Keratinocyte (primary cell): ENCODE data around the gene RAB11A. TPM values are rescaled to one million over a fixed set of nuclear protein-coding genes. Genes with fewer than 3 reads are reported as not detected.
"Not testable (repeated sequence)": the region's sequence is repeated elsewhere in the genome, so short reads cannot be mapped to it uniquely, and the experiment has no call there.

Experiments used
- DNase-seq: peaks from one replicate; pipeline ENCODE4 v3.0.0-alpha.2; 2011; ENCODE audit warnings: low read depth, missing footprints, low spot score
- FAIRE-seq: peaks from 2 replicates; lab custom pipeline; 2011; peaks lifted over from hg19 to GRCh38; lab: Jason Lieb, UNC
- H2AFZ ChIP-seq: 2 replicates; pipeline ENCODE4 v1.6.0; 2012; ENCODE audit warnings: low read length, control low read depth, inconsistent platforms; ENCODE audit not compliant: control insufficient read depth
- H3K27ac ChIP-seq: 2 replicates; pipeline ENCODE4 v1.5.1; 2011; ENCODE audit warnings: low read length; ENCODE audit not compliant: control insufficient read depth, insufficient read depth
- H3K27me3 ChIP-seq: 3 replicates; pipeline ENCODE4 v1.6.0; 2011; ENCODE audit warnings: low read length; ENCODE audit not compliant: control insufficient read depth, insufficient read depth; ENCODE audit errors: extremely low read depth
- H3K36me3 ChIP-seq, 2 experiments: 2 replicates in 1 of 2; 3 replicates in 1 of 2; pipeline ENCODE4 v1.5.1; 2011; ENCODE audit warnings: low read length in 2 of 2, mild to moderate bottlenecking in 1 of 2; ENCODE audit not compliant: control insufficient read depth in 2 of 2, insufficient read depth in 2 of 2; ENCODE audit errors: extremely low read depth in 1 of 2
- H3K4me1 ChIP-seq: 3 replicates; pipeline ENCODE4 v1.5.1; 2011; ENCODE audit warnings: low read length; ENCODE audit not compliant: control insufficient read depth, insufficient read depth; ENCODE audit errors: extremely low read depth
- H3K4me2 ChIP-seq: 3 replicates; pipeline ENCODE4 v1.6.0; 2011; ENCODE audit warnings: low read depth, low read length; ENCODE audit not compliant: control insufficient read depth, insufficient read depth; ENCODE audit errors: extremely low read depth
- H3K4me3 ChIP-seq, 3 experiments: fragments of 200-600 bp in 1 of 3; sonication (generic) in 1 of 3; 2 replicates in 2 of 3; 3 replicates in 1 of 3; pipeline ENCODE4 v1.5.1; 2011 to 2016; ENCODE audit warnings: low read length in 3 of 3, mild to moderate bottlenecking in 3 of 3, control low read depth in 2 of 3, inconsistent platforms in 1 of 3, low read depth in 1 of 3, mixed read lengths in 1 of 3, mixed run types in 1 of 3, moderate library complexity in 1 of 3; ENCODE audit not compliant: control insufficient read depth in 2 of 3, insufficient read depth in 2 of 3; ENCODE audit errors: extremely low read depth in 1 of 3
- H3K79me2 ChIP-seq: 2 replicates; pipeline ENCODE4 v1.6.0; 2012; ENCODE audit warnings: low read length; ENCODE audit not compliant: control insufficient read depth, insufficient read depth
- H3K9ac ChIP-seq: 3 replicates; pipeline ENCODE4 v1.6.0; 2011; ENCODE audit warnings: low read length; ENCODE audit not compliant: control insufficient read depth, insufficient read depth; ENCODE audit errors: extremely low read depth
- H3K9me1 ChIP-seq: 3 replicates; pipeline ENCODE4 v1.6.0; 2011; ENCODE audit warnings: low read length; ENCODE audit not compliant: control insufficient read depth, insufficient read depth; ENCODE audit errors: extremely low read depth
- H3K9me3 ChIP-seq: 2 replicates; pipeline ENCODE4 v1.5.1; 2012; ENCODE audit warnings: low read depth, low read length; ENCODE audit not compliant: control insufficient read depth
- H4K20me1 ChIP-seq: 3 replicates; pipeline ENCODE4 v1.6.0; 2011; ENCODE audit warnings: low read length; ENCODE audit not compliant: control insufficient read depth, insufficient read depth; ENCODE audit errors: extremely low read depth
- CTCF ChIP-seq, 3 experiments: IDR thresholded peaks in 1 of 3; conservative IDR thresholded peaks in 1 of 3; optimal IDR thresholded peaks in 1 of 3; 2 replicates in 2 of 3; 3 replicates in 1 of 3; pipeline versions ENCODE3 to v1.5.1; 2011; ENCODE audit warnings: low read length in 3 of 3, mild to moderate bottlenecking in 3 of 3, moderate library complexity in 2 of 3, control low read depth in 1 of 3, inconsistent platforms in 1 of 3; ENCODE audit not compliant: insufficient read depth in 2 of 3; ENCODE audit errors: extremely low read depth in 1 of 3
- EZH2 ChIP-seq: IDR thresholded peaks from one replicate; pipeline ENCODE4 v1.6.1; 2012; ENCODE audit warnings: inconsistent platforms, mild to moderate bottlenecking, low read length, moderate library complexity
- dilution Hi-C: fragments of 300-500 bp; cut with MboI; formaldehyde crosslinking; loops from one replicate; pipeline ENCODE4 v1.7.0; 2020; ENCODE audit warnings: low sequenced_read_pairs; ENCODE audit not compliant: extremely low pct_ligation_motif_present
- polyA plus RNA-seq, 5 experiments: library from polyadenylated mRNA; depleted of rRNA in 3 of 5; stranded (reverse) in 3 of 5; stranded (forward) in 1 of 5; unstranded in 1 of 5; fragments of >200 nt; gene quantifications; 1 replicate in 1 of 5; 2 replicates in 3 of 5; 3 replicates in 1 of 5; pipeline versions ENCODE4 v1.2.1 to v1.2.3, GENCODE V29; 2011 to 2012; ENCODE audit warnings: missing spikeins in 2 of 5, low read depth in 1 of 5, low replicate concordance in 1 of 5

RAB11A gene
- polyA plus RNA-seq, 1 donor (not counting 4 experiments of a cell fraction or from before 2014, with no cell fraction given), result 537 TPM

- Histone ChIP-seq H4K20me1 (peaks cover 5% of the 10 kb centered on the region), H3K9me3 (no peaks in the 10 kb centered on the region), H3K4me2 (peak overlapping the region; percentile 96), H3K27me3 (no peaks in the 10 kb centered on the region), H3K79me2 (peaks cover 67% of the 10 kb centered on the region), H3K9me1 (no peaks in the 10 kb centered on the region), H3K4me3 (peak overlapping the region; percentile 81 to 98 (median 91)), H3K4me1 (peaks cover 20% of the 10 kb centered on the region), H3K36me3 (peaks cover 3 to 5% of the 10 kb centered on the region in 2 experiments), H3K9ac (peak overlapping the region; percentile 98), H3K27ac (peak overlapping the region; percentile 90), H2AFZ (peak overlapping the region; percentile 87)
- DNase-seq (no peak), FAIRE-seq (peak; percentile 34)
- dilution Hi-C loops, result no loop called here
- no peak for TF ChIP-seq CTCF (optimal IDR thresholded peaks at IDR 0.05 in 1 of 3, IDR thresholded peaks at IDR 0.05 in 1 of 3, conservative IDR thresholded peaks at IDR 0.05 in 1 of 3; ENCODE audit: extremely low read depth in 1 of 3, insufficient read depth in 2 of 3, low read length in 3 of 3)
- TF ChIP-seq EZH2, result no peak
These were observed 1.7 kb downstream of the RAB11A start for GRCh38 chr15:65870889-65871533.

DNA sequence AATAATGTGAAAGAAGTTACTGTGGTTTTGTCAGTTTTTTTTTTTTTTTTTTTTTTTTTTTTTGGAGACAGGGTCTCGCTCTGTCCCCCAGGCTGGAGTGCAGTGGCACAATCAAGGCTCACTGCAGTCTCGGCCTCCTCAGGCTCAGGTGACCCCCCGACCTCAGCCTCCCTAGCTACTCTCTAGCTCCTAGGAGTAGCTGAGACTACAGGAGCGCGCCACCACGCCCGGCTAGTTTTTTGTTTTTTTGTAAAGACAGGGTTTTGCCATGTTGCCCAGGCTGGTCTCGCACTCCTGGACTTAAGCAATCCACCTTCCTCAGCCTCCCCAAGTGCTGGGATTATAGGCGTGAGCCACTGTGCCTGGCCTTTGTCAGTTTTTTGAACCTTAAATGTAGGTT, 2.6 kb downstream of the RAB11A start:
- DNase-seq, H3K27ac ChIP-seq, H3K27me3 ChIP-seq, H3K9ac ChIP-seq, H3K36me3 ChIP-seq, H4K20me1 ChIP-seq, H2AFZ ChIP-seq, H3K9me3 ChIP-seq, FAIRE-seq, H3K4me3 ChIP-seq, H3K9me1 ChIP-seq, dilution Hi-C loops: not testable (repeated sequence)
- Histone ChIP-seq H3K79me2 (peaks cover 76% of the 10 kb centered on the region), H3K4me1 (peaks cover 20% of the 10 kb centered on the region), H3K4me2 (peak overlapping the region; percentile 96)

DNA sequence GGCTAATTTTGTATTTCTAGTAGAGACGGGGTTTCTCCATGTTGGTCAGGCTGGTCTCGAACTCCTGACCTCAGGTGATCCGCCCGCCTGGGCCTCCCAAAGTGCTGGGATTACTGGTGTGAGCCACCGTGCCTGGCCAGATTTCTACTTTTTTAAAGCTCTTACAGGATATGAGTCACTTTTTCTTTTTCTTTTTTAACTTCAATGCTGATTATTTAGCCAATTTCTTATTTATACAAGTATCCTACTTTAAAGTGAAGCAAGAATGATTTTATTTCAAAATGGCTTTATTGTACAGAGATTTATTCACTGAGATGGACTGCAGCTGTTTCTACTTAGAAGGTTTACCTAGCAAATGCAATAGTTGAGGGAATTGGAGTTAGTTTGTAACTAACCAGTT, 3.3 kb downstream of the RAB11A start:
- peak overlapping the region; percentile 25 for H3K4me2 ChIP-seq
- not testable (repeated sequence) for H4K20me1 ChIP-seq
- H3K27ac ChIP-seq, result peak overlapping the region; percentile 3

More for the DNA sequence above, 3.3 kb downstream of the RAB11A start:
- H3K9ac ChIP-seq, H3K4me3 ChIP-seq, DNase-seq, FAIRE-seq, H3K9me1 ChIP-seq, dilution Hi-C loops, H3K9me3 ChIP-seq, H3K27me3 ChIP-seq, H2AFZ ChIP-seq: not testable (repeated sequence)
- peaks cover 20% of the 10 kb centered on the region for H3K4me1 ChIP-seq
- H3K36me3 ChIP-seq, result peaks cover 12 to 13% of the 10 kb centered on the region in 2 experiments
- H3K79me2 ChIP-seq, result peaks cover 83% of the 10 kb centered on the region
